Endothelial cell of umbilical vein (primary cell): ENCODE results near the gene CANT1. TPM values are rescaled to one million over a fixed set of nuclear protein-coding genes. Genes with fewer than 3 reads are reported as not detected.

Experiments
- BruUV-seq: library from RNA; stranded (reverse); fragments of 400-500 nt; replicated peaks from 2 replicates; lab custom pipeline; 2021; lab: Mats Ljungman, UMichigan
- CTCF ChIA-PET: fragments of 300-600, 350-600 bp; sonication (Branson Sonifier 250); formaldehyde crosslinking; loops from one replicate; lab custom pipeline; 2021; ENCODE audit warnings: antibody characterized with exemption, inconsistent platforms; lab: Charles Lee
- POLR2A ChIA-PET: fragments of 300-600, 350-600 bp; sonication (Branson Sonifier 250); formaldehyde crosslinking; loops from one replicate; lab custom pipeline; 2021; ENCODE audit warnings: antibody characterized with exemption, inconsistent platforms; lab: Charles Lee
- DNase-seq: peaks from one replicate; pipeline ENCODE4 v3.0.0-alpha.2; 2011; ENCODE audit warnings: low read depth, low spot score
- FAIRE-seq: peaks from 2 replicates; lab custom pipeline; 2011; peaks lifted over from hg19 to GRCh38; lab: Jason Lieb, UNC
- H2AFZ ChIP-seq: 2 replicates; pipeline ENCODE4 v1.6.0; 2012; ENCODE audit warnings: low read depth, low read length, control low read depth, inconsistent platforms
- H3K27ac ChIP-seq: 2 replicates; pipeline ENCODE4 v1.5.1; 2011; ENCODE audit warnings: low read depth, mild to moderate bottlenecking, control low read depth, low read length, moderate library complexity; ENCODE audit not compliant: insufficient read depth
- H3K27me3 ChIP-seq, 2 experiments: 2 replicates each; pipeline versions ENCODE4 v1.6.0 to v1.6.1; 2011; ENCODE audit warnings: low read length in 2 of 2, mixed read lengths in 1 of 2; ENCODE audit not compliant: control insufficient read depth in 2 of 2, insufficient read depth in 2 of 2
- H3K36me3 ChIP-seq, 2 experiments: 2 replicates in 1 of 2; 3 replicates in 1 of 2; pipeline ENCODE4 v1.5.1; 2011; ENCODE audit warnings: low read length in 2 of 2, mild to moderate bottlenecking in 1 of 2, moderate library complexity in 1 of 2; ENCODE audit not compliant: control insufficient read depth in 2 of 2, insufficient read depth in 2 of 2; ENCODE audit errors: extremely low read depth in 1 of 2
- H3K4me1 ChIP-seq: 3 replicates; pipeline ENCODE4 v1.5.1; 2011; ENCODE audit warnings: mild to moderate bottlenecking, low read length; ENCODE audit not compliant: control insufficient read depth, insufficient read depth; ENCODE audit errors: extremely low read depth
- H3K4me2 ChIP-seq: 2 replicates; pipeline ENCODE4 v1.6.1; 2011; ENCODE audit warnings: low read length, control low read depth, mixed read lengths; ENCODE audit not compliant: insufficient read depth
- H3K4me3 ChIP-seq, 3 experiments: fragments of 200-600 bp in 1 of 3; sonication (generic), shearing (Covaris generic) in 1 of 3; replicated peaks in 1 of 3; 2 replicates each; pipeline ENCODE4 v1.5.1; 2011 to 2016; ENCODE audit warnings: control low read depth in 3 of 3, low read length in 3 of 3, mild to moderate bottlenecking in 2 of 3, inconsistent platforms in 1 of 3, low read depth in 1 of 3, moderate library complexity in 1 of 3; ENCODE audit not compliant: insufficient read depth in 1 of 3
- H3K79me2 ChIP-seq: 2 replicates; pipeline ENCODE4 v1.6.0; 2012; ENCODE audit warnings: low read length, inconsistent platforms; ENCODE audit not compliant: control insufficient read depth, insufficient read depth
- H3K9ac ChIP-seq: replicated peaks from 2 replicates; pipeline ENCODE3; 2011; ENCODE audit warnings: low read length, control low read depth; ENCODE audit not compliant: insufficient read depth; ENCODE audit errors: extremely low read depth
- H3K9me1 ChIP-seq: replicated peaks from 3 replicates; pipeline ENCODE4 v1.6.0; 2011; ENCODE audit warnings: mild to moderate bottlenecking, low read length; ENCODE audit not compliant: control insufficient read depth, insufficient read depth; ENCODE audit errors: extremely low read depth
- H3K9me3 ChIP-seq: replicated peaks from 2 replicates; pipeline ENCODE4 v1.5.1; 2012; ENCODE audit warnings: low read length, inconsistent platforms; ENCODE audit not compliant: control insufficient read depth, insufficient read depth
- H4K20me1 ChIP-seq: replicated peaks from 2 replicates; pipeline ENCODE3; 2011; ENCODE audit warnings: mild to moderate bottlenecking, low read length; ENCODE audit not compliant: control insufficient read depth, insufficient read depth; ENCODE audit errors: extremely low read depth
- FOS ChIP-seq: IDR thresholded peaks from 2 replicates; pipeline ENCODE4 v1.6.1; 2011; ENCODE audit warnings: mild to moderate bottlenecking, low read length, moderate library complexity, borderline replicate concordance; ENCODE audit not compliant: insufficient read depth
- JUN ChIP-seq: IDR thresholded peaks from 2 replicates; pipeline ENCODE4 v1.6.1; 2011; ENCODE audit warnings: borderline replicate concordance, low read depth; ENCODE audit not compliant: insufficient read length, insufficient read depth
- POLR2AphosphoS5 ChIP-seq: IDR thresholded peaks from 2 replicates; pipeline ENCODE4 v1.6.1; 2012; ENCODE audit warnings: low read depth, mild to moderate bottlenecking, control low read depth, low read length, moderate library complexity; ENCODE audit not compliant: insufficient read depth
- dilution Hi-C: fragments of 300-500 bp; cut with MboI; formaldehyde crosslinking; loops from one replicate; pipeline ENCODE4 v1.15.0; 2019; ENCODE audit warnings: low sequenced_read_pairs; ENCODE audit not compliant: extremely low pct_ligation_motif_present
- intact Hi-C: fragments of 100-400 bp; cut with micrococcal nuclease; formaldehyde crosslinking; loops from one replicate; pipeline ENCODE4 v1.10.0; 2022
- polyA plus RNA-seq, 4 experiments: library from polyadenylated mRNA; depleted of rRNA in 3 of 4; stranded (reverse) in 3 of 4; unstranded in 1 of 4; fragments of >200 nt; gene quantifications; 2 replicates each; pipeline versions ENCODE4 v1.2.1 to v1.2.3, GENCODE V29; 2011 to 2012; ENCODE audit warnings: missing spikeins in 1 of 4
- total RNA-seq: library from RNA; stranded (reverse); gene quantifications from 2 replicates; pipeline ENCODE4 v1.2.3, GENCODE V29; 2021
- TF ChIP-seq, protein P1 (sequence below), 2 donors: IDR thresholded peaks; 1 replicate in 1 of 2; 2 replicates in 1 of 2; pipeline ENCODE4 v1.5.1; 2011; ENCODE audit warnings: low read length in 2 of 2, mild to moderate bottlenecking in 2 of 2, moderate library complexity in 2 of 2, control low read depth in 1 of 2, inconsistent platforms in 1 of 2, low read depth in 1 of 2; ENCODE audit not compliant: insufficient read depth in 1 of 2; ENCODE audit errors: extremely low read depth in 1 of 2

Gene CANT1
- total and polyA plus RNA-seq, 2 donors (not counting 3 experiments of a cell fraction or from before 2014, with no cell fraction given) = 85.0 to 93.6 TPM

DNA sequence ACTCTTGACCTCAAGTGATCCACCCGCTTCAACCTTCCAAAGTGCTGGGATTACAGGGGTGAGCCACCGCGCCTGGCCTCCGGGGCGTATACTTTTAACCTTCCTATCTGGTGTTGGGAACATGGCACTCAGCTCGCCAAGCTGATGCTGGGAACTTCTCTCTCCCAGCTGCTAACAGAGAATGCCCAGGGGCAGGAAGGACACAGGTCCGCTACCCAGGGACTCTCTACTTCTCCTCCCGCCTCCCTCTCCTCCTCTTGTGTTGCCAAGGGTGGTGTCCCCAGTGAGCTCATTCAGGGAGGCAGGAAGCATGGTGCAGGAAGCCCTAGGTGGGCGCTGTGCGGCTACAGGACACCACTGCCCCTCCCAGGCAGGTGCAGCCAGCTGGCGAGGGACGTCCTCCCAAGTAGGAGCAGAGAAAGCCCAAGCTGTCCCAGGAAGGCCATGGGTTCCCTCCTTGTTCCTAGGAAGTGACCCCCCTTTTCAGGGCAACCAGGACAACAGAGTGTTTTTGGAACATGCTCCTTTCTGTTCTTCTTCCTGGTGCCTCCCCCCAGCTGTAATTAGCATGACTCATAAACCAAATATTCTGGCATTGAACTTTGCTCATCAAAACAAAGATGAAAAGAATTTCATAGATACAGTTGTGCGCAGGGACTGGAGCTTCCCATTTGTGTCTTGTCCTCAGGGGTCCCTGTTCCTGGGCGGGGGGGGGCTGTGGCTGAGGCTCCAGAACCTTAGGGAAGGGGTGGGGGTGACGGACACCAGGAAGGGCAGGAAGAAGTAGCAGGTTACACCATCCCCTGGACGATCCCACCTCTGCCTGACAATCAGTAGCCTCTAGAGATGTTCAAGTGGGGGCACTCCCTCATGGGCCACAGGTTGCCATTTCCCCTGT is 17.1 kb upstream of the CANT1 start:
- no peak overlapping the region for H3K9ac ChIP-seq
- BruUV-seq = no TSS peak
- H3K79me2 ChIP-seq = no peaks in the 10 kb centered on the region
- POLR2A ChIA-PET = interaction anchor here (1.1 kb wide), 1 partner anchor 17 kb away, joined by 3 read pairs; the partner anchor contains the start of gene CANT1
- no peak overlapping the region for H3K27ac ChIP-seq
- no peaks in the 10 kb centered on the region for H3K36me3 ChIP-seq
- H3K4me2 ChIP-seq = peak overlapping the region; percentile 49
- H3K27me3 ChIP-seq = peaks cover 0 to 14% of the 10 kb centered on the region in 2 experiments
- peaks cover 28% of the 10 kb centered on the region for H3K4me1 ChIP-seq
- FAIRE-seq = peak; percentile 87
- TF ChIP-seq, protein P1, sequence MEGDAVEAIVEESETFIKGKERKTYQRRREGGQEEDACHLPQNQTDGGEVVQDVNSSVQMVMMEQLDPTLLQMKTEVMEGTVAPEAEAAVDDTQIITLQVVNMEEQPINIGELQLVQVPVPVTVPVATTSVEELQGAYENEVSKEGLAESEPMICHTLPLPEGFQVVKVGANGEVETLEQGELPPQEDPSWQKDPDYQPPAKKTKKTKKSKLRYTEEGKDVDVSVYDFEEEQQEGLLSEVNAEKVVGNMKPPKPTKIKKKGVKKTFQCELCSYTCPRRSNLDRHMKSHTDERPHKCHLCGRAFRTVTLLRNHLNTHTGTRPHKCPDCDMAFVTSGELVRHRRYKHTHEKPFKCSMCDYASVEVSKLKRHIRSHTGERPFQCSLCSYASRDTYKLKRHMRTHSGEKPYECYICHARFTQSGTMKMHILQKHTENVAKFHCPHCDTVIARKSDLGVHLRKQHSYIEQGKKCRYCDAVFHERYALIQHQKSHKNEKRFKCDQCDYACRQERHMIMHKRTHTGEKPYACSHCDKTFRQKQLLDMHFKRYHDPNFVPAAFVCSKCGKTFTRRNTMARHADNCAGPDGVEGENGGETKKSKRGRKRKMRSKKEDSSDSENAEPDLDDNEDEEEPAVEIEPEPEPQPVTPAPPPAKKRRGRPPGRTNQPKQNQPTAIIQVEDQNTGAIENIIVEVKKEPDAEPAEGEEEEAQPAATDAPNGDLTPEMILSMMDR (IDR thresholded peaks at IDR 0.05; ENCODE audit: extremely low read depth in 1 of 2, insufficient read depth in 1 of 2, low read depth in 1 of 2, low read length in 2 of 2) = no peak
- TF ChIP-seq FOS (peak; percentile 64), JUN (peak; percentile 71), POLR2AphosphoS5 (no peak)
- intact Hi-C loops (loop anchor here (1.0 kb wide), 1 partner anchor 7 kb away; no protein-coding TSS in a partner anchor), dilution Hi-C loops (no loop called here)
- H3K4me3 ChIP-seq = no peak overlapping the region
- no peaks in the 10 kb centered on the region for H3K9me3 ChIP-seq
- no peaks in the 10 kb centered on the region for H3K9me1 ChIP-seq
- no peak for DNase-seq
- H2AFZ ChIP-seq = peak overlapping the region; percentile 38
- CTCF ChIA-PET = interaction anchor here (0.7 to 6.2 kb wide), 10 partner anchors 9 to 374 kb away, joined by 3 to 91 read pairs (median 5); no protein-coding TSS in a partner anchor
- no peaks in the 10 kb centered on the region for H4K20me1 ChIP-seq
